Body of pancreas (tissue), 4 donors: ENCODE measurements around the gene TENM3.

Experiments used
- CTCF ChIP-seq, 7 experiments: fragments of 450-650 bp in 4 of 7; fragments of 200-600 bp in 3 of 7; sonication (generic) in 3 of 7; IDR thresholded peaks; one replicate each; pipeline ENCODE4 v1.5.1; 2016 to 2019; ENCODE audit warnings: antibody characterized with exemption in 7 of 7
- POLR2A ChIP-seq, 3 donors: fragments of 450-650 bp; IDR thresholded peaks; one replicate each; pipeline ENCODE4 v1.6.1; 2016; ENCODE audit warnings: antibody characterized with exemption in 3 of 3, mild to moderate bottlenecking in 2 of 3

DNA sequence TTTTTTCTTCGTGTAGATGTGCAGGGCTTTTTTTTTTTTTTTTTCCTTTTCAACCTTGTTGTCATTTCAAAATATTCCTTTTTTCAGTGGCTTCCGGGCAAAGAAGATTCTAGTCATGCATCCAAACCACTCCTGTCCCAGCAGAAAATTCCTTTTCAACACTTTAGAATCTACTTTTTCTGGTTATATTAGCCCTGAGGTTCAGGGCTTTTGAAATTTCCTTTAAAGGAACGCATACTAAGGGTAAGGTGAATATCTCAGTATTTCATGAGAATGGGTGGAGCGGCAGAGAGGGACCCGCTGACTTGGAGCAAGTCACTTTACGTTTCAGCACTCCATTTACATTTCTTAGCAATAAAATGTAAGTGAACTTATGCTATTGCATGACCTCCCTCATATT is 15.6 kb upstream of the TENM3 start:
- TF ChIP-seq CTCF (IDR thresholded peaks at IDR 0.05) (no peak), POLR2A (IDR thresholded peaks at IDR 0.05) (no peak)
